Gastroesophageal sphincter (tissue), 4 donors: ENCODE results near the gene PRAC2. TPM values are rescaled to one million over a fixed set of nuclear protein-coding genes. Genes with fewer than 3 reads are reported as not detected.

Experiments used
- ATAC-seq: fragments of 150-250 bp; one replicate; pipeline ENCODE4 v1.9.1; 2016; ENCODE audit warnings: mild to moderate bottlenecking, moderate library complexity
- H3K27ac ChIP-seq, 4 donors: fragments of 200-600 bp; sonication (generic) in 3 of 4; 1 replicate in 3 of 4; 2 replicates in 1 of 4; pipeline ENCODE4 v1.5.1; 2016 to 2019
- H3K27me3 ChIP-seq: fragments of 200-600 bp; sonication (generic); one replicate; pipeline ENCODE4 v1.5.1; 2019
- H3K36me3 ChIP-seq, 2 donors: fragments of 200-600 bp; sonication (generic); one replicate each; pipeline ENCODE4 v1.5.1; 2019; ENCODE audit warnings: control low read depth in 1 of 2
- H3K4me1 ChIP-seq, 3 donors: fragments of 200-600 bp; sonication (generic); 1 replicate in 2 of 3; 2 replicates in 1 of 3; pipeline ENCODE4 v1.5.1; 2016 to 2019; ENCODE audit warnings: control low read depth in 2 of 3
- H3K4me3 ChIP-seq, 2 donors: fragments of 200-600 bp; sonication (generic); one replicate each; pipeline ENCODE4 v1.5.1; 2019; ENCODE audit warnings: mild to moderate bottlenecking in 1 of 2, moderate library complexity in 1 of 2
- H3K9me3 ChIP-seq, 3 donors: fragments of 200-600 bp; sonication (generic); one replicate each; pipeline ENCODE4 v1.5.1; 2017 to 2019; ENCODE audit warnings: control low read depth in 2 of 3
- EP300 ChIP-seq: sonication (generic); formaldehyde crosslinking; IDR thresholded peaks from one replicate; pipeline ENCODE4 v1.6.1; 2017; ENCODE audit warnings: antibody characterized with exemption, mild to moderate bottlenecking
- POLR2A ChIP-seq, 2 donors: fragments of 450-650 bp; IDR thresholded peaks; one replicate each; pipeline ENCODE4 v1.6.1; 2017; ENCODE audit warnings: antibody characterized with exemption in 2 of 2, mild to moderate bottlenecking in 2 of 2, moderate library complexity in 1 of 2
- POLR2AphosphoS5 ChIP-seq: sonication (generic); formaldehyde crosslinking; IDR thresholded peaks from one replicate; pipeline ENCODE4 v1.6.1; 2017; ENCODE audit warnings: antibody characterized with exemption
- WGBS, 2 donors: methylation state at CpG; one replicate each; pipeline ENCODE4 v1.1.5; 2018; ENCODE audit warnings: low coverage in 1 of 2; 5-methylcytosine and 5-hydroxymethylcytosine counted together
- total RNA-seq, 4 donors: library from RNA; depleted of rRNA; stranded (reverse); fragments of >200 nt; gene quantifications; one replicate each; pipeline ENCODE4 v1.1.0, GENCODE V29; 2016
- TF ChIP-seq, protein P1 (sequence below), 4 experiments: fragments of 200-600 bp in 2 of 4; fragments of 450-650 bp in 2 of 4; sonication (generic) in 1 of 4; IDR thresholded peaks; one replicate each; pipeline ENCODE4 v1.5.1; 2017 to 2019; ENCODE audit warnings: antibody characterized with exemption in 4 of 4, mild to moderate bottlenecking in 2 of 4, moderate library complexity in 2 of 4

PRAC2 gene
- total RNA-seq, 4 donors from 2014 or later, result not detected

DNA sequence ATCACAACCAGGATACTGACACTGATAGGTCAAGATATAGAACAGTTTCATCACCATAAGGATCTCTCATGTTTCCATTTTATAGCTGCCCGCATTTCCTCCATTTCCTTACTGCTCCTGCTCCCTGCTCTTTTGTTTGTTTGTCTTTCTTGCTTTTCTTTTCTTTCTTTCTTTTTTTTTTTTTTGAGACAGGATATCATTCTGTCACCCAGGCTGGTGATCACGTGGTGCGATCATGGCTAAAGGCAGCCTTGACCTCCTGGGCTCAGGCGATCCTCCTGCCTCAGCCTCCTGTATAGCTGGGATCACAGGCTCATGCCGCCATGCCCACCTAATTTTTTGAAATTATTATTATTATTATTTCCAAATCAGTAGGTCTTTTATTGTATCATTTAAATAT, 32.3 kb upstream of the PRAC2 start:
- no peak for TF ChIP-seq POLR2A (IDR thresholded peaks at IDR 0.05)
- TF ChIP-seq, protein P1, sequence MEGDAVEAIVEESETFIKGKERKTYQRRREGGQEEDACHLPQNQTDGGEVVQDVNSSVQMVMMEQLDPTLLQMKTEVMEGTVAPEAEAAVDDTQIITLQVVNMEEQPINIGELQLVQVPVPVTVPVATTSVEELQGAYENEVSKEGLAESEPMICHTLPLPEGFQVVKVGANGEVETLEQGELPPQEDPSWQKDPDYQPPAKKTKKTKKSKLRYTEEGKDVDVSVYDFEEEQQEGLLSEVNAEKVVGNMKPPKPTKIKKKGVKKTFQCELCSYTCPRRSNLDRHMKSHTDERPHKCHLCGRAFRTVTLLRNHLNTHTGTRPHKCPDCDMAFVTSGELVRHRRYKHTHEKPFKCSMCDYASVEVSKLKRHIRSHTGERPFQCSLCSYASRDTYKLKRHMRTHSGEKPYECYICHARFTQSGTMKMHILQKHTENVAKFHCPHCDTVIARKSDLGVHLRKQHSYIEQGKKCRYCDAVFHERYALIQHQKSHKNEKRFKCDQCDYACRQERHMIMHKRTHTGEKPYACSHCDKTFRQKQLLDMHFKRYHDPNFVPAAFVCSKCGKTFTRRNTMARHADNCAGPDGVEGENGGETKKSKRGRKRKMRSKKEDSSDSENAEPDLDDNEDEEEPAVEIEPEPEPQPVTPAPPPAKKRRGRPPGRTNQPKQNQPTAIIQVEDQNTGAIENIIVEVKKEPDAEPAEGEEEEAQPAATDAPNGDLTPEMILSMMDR (IDR thresholded peaks at IDR 0.05), result no peak
- no peak for TF ChIP-seq POLR2AphosphoS5
- no peak for TF ChIP-seq EP300
- Histone ChIP-seq H3K27me3 (peaks cover 46% of the 10 kb centered on the region), H3K4me3 (no peak overlapping the region), H3K9me3 (peaks cover 0 to 5% (median 0%) of the 10 kb centered on the region in 3 donors), H3K27ac (no peak overlapping the region), H3K36me3 (no peaks in the 10 kb centered on the region), H3K4me1 (no peaks in the 10 kb centered on the region)
- ATAC-seq, result no peak
- WGBS, 2 donors, result 80 to 81% methylated on average over 5 of the region's 5 CpGs

DNA sequence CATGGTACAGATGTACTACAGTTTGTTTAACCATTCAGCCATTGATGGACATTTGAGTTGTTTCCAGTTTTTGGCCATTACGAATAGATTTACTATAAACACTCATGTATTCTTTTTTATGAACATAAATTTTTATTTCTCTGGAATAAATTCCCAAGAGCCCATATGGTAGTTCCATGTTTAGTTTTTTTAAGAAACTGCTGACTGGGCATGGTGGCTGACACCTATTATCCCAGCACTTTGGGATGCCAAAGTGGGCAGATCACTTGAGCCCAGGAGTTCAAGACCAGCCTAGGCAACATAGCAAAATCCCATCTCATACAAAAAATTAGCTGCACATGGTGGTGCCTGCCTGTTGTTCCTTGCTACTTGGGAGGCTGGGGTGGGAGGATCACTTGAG, 30.9 kb upstream of the PRAC2 start:
- Histone ChIP-seq H3K27ac (no peak overlapping the region), H3K9me3 (peaks cover 0 to 5% (median 0%) of the 10 kb centered on the region in 3 donors), H3K4me1 (no peaks in the 10 kb centered on the region), H3K36me3 (no peaks in the 10 kb centered on the region), H3K27me3 (peaks cover 53% of the 10 kb centered on the region), H3K4me3 (no peak overlapping the region)
- no peak for ATAC-seq
- 57 to 73% methylated on average over 1 of the region's 1 CpG for WGBS, 2 donors
- TF ChIP-seq EP300 (no peak), POLR2A (IDR thresholded peaks at IDR 0.05) (no peak), POLR2AphosphoS5 (no peak)
- TF ChIP-seq, protein P1 (IDR thresholded peaks at IDR 0.05), result no peak

DNA sequence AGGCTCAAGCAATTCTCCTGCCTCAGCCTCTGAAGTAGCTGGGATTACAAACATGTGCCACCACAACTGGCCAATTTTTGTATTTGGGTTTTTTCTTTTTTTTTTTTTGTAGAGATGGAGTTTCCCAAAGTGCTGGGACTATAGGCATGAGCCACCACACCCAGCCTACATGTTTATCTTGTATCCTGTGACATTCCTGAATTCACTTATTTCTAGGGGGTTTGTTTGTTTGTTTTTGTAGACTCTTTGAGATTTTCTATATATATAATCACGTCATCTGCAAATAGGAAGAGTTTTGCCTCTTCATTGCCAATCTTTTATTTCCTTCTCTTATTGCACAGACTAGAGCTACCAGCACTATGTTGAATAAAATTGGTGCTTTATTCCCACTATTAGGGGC, 29.8 kb upstream of the PRAC2 start:
- WGBS, 2 donors, result 11 to 14% methylated on average over 1 of the region's 1 CpG
- Histone ChIP-seq H3K27me3 (peaks cover 56% of the 10 kb centered on the region), H3K9me3 (peaks cover 0 to 5% (median 0%) of the 10 kb centered on the region in 3 donors), H3K36me3 (no peaks in the 10 kb centered on the region), H3K4me1 (no peaks in the 10 kb centered on the region), H3K27ac (no peak overlapping the region), H3K4me3 (no peak overlapping the region)
- ATAC-seq, result no peak
- TF ChIP-seq EP300 (no peak), POLR2AphosphoS5 (no peak), POLR2A (IDR thresholded peaks at IDR 0.05) (no peak)
- TF ChIP-seq, protein P1 (IDR thresholded peaks at IDR 0.05), result no peak

DNA sequence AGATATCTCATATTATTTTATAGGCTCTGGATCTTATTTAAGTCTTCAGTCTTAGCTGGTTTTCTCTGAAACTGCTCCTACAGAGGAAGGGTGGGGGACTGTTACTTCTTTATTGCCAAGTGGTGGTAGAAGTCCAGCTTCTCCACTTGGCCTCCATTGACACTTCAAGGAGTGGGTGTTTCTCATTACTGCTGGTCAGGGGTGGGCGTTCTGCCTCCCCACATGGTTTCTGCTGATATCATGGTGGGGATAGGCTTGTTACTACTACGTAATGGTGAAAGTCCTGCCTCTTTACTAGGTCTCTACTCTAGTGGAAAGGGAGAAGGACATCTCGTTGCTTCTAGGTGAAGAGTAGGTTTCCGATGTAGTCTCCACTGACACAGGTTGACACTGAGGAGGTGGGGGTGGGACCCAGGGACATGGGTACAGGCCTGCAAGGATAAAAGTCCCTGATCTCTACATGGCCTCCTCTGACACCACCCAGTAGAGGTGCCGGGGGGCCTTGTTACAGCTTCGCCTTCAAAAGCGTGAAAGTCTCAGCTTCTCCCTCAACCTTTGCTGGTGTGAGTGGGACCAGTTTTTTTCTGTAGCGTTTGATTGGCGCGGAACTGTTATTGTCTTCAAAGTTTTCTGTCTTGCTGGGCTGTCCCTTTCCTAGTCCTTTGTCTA, 21.0 kb upstream of the PRAC2 start:
- TF ChIP-seq, protein P1 (IDR thresholded peaks at IDR 0.05), result no peak
- TF ChIP-seq POLR2AphosphoS5 (no peak), EP300 (no peak), POLR2A (IDR thresholded peaks at IDR 0.05) (no peak)
- H3K27ac ChIP-seq, result no peak overlapping the region
- H3K36me3 ChIP-seq, result no peaks in the 10 kb centered on the region
- 60 to 92% methylated on average over 1 to 6 of the region's 10 CpGs for WGBS, 2 donors
- H3K4me1 ChIP-seq, result no peaks in the 10 kb centered on the region
- H3K9me3 ChIP-seq, result no peaks in the 10 kb centered on the region
- H3K4me3 ChIP-seq, result no peak overlapping the region
- H3K27me3 ChIP-seq, result peaks cover 99% of the 10 kb centered on the region
- no peak for ATAC-seq
